Vagina (tissue), 2 donors: Measurements from ENCODE around the gene KIF2A. TPM values are rescaled to one million over a fixed set of nuclear protein-coding genes. Genes with fewer than 3 reads are reported as not detected.

Experiments used
- DNase-seq, 2 donors: peaks; one replicate each; pipeline ENCODE4 v3.0.0-alpha.2; 2017; ENCODE audit errors: extremely low spot score in 2 of 2
- H3K27ac ChIP-seq: fragments of 200-600 bp; sonication (generic); one replicate; pipeline ENCODE4 v1.5.1; 2019
- H3K27me3 ChIP-seq: fragments of 200-600 bp; sonication (generic); one replicate; pipeline ENCODE4 v1.5.1; 2019
- H3K36me3 ChIP-seq, 2 donors: fragments of 200-600 bp; sonication (generic); one replicate each; pipeline ENCODE4 v1.5.1; 2017 to 2019
- H3K4me1 ChIP-seq: fragments of 200-600 bp; sonication (generic); one replicate; pipeline ENCODE4 v1.5.1; 2019
- H3K4me3 ChIP-seq, 2 donors: fragments of 200-600 bp; sonication (generic); 1 replicate in 1 of 2; 2 replicates in 1 of 2; pipeline ENCODE4 v1.5.1; 2016 to 2019
- H3K9me3 ChIP-seq: fragments of 200-600 bp; sonication (generic); one replicate; pipeline ENCODE4 v1.5.1; 2019
- CTCF ChIP-seq, 3 experiments: fragments of 450-650 bp in 2 of 3; fragments of 200-600 bp in 1 of 3; sonication (generic) in 1 of 3; IDR thresholded peaks; one replicate each; pipeline ENCODE4 v1.5.1; 2017 to 2019; ENCODE audit warnings: antibody characterized with exemption in 3 of 3, mild to moderate bottlenecking in 2 of 3, moderate library complexity in 2 of 3
- POLR2A ChIP-seq, 2 donors: fragments of 450-650 bp; IDR thresholded peaks; one replicate each; pipeline ENCODE4 v1.6.1; 2017; ENCODE audit warnings: antibody characterized with exemption in 2 of 2, mild to moderate bottlenecking in 2 of 2, moderate library complexity in 2 of 2
- POLR2AphosphoS5 ChIP-seq, 2 donors: sonication (generic); formaldehyde crosslinking; IDR thresholded peaks; one replicate each; pipeline ENCODE4 v1.9.0; 2017; ENCODE audit warnings: antibody characterized with exemption in 2 of 2, mild to moderate bottlenecking in 2 of 2, low read depth in 1 of 2; ENCODE audit not compliant: insufficient read depth in 1 of 2
- intact Hi-C: fragments of 100-400 bp; cut with DNase I; formaldehyde crosslinking; loops from one replicate; pipeline ENCODE4 v1.15.1; 2023
- total RNA-seq: library from RNA; depleted of rRNA; stranded (reverse); fragments of >200 nt; gene quantifications from one replicate; pipeline ENCODE4 v1.2.3, GENCODE V29; 2016

KIF2A gene
- total RNA-seq, 1 donor from 2014 or later = 30.2 TPM

- DNase-seq = no peak
- H3K4me1 ChIP-seq = peaks cover 15% of the 10 kb centered on the region
- no peak overlapping the region for H3K4me3 ChIP-seq
- peaks cover 0 to 33% of the 10 kb centered on the region in 2 donors for H3K36me3 ChIP-seq
- TF ChIP-seq POLR2AphosphoS5 (IDR thresholded peaks at IDR 0.05; ENCODE audit: insufficient read depth in 1 of 2, low read depth in 1 of 2) = peak in 1 of 2 donors; percentile 62
- TF ChIP-seq CTCF (IDR thresholded peaks at IDR 0.05) = no peak
- no peak for TF ChIP-seq POLR2A (IDR thresholded peaks at IDR 0.05)
- no peaks in the 10 kb centered on the region for H3K27me3 ChIP-seq
- H3K9me3 ChIP-seq = no peaks in the 10 kb centered on the region
- intact Hi-C loops = no loop called here
- peak overlapping the region; percentile 16 for H3K27ac ChIP-seq
Observed at GRCh38 chr5:62385131-62385530, 79.1 kb downstream of the KIF2A start.

GRCh38 chr5:62385816-62386400 lies 79.9 kb downstream of the KIF2A start:
- Histone ChIP-seq H3K4me1 (peaks cover 15% of the 10 kb centered on the region), H3K9me3 (no peaks in the 10 kb centered on the region), H3K4me3 (no peak overlapping the region), H3K27me3 (no peaks in the 10 kb centered on the region), H3K36me3 (peaks cover 0 to 39% of the 10 kb centered on the region in 2 donors), H3K27ac (peak overlapping the region; percentile 31)
- no peak for DNase-seq
- TF ChIP-seq CTCF (IDR thresholded peaks at IDR 0.05) = no peak
- no peak for TF ChIP-seq POLR2AphosphoS5 (IDR thresholded peaks at IDR 0.05; ENCODE audit: insufficient read depth in 1 of 2, low read depth in 1 of 2)
- no peak for TF ChIP-seq POLR2A (IDR thresholded peaks at IDR 0.05)
- intact Hi-C loops = no loop called here

- Histone ChIP-seq H3K4me1 (peaks cover 15% of the 10 kb centered on the region), H3K9me3 (no peaks in the 10 kb centered on the region), H3K27me3 (no peaks in the 10 kb centered on the region), H3K27ac (peak overlapping the region; percentile 31), H3K4me3 (no peak overlapping the region), H3K36me3 (peaks cover 0 to 42% of the 10 kb centered on the region in 2 donors)
- DNase-seq = no peak
- intact Hi-C loops = no loop called here
- no peak for TF ChIP-seq POLR2AphosphoS5 (IDR thresholded peaks at IDR 0.05; ENCODE audit: insufficient read depth in 1 of 2, low read depth in 1 of 2)
- no peak for TF ChIP-seq CTCF (IDR thresholded peaks at IDR 0.05)
- no peak for TF ChIP-seq POLR2A (IDR thresholded peaks at IDR 0.05)
Observed at GRCh38 chr5:62386824-62387223, 80.8 kb downstream of the KIF2A start.

- Histone ChIP-seq H3K4me1 (no peaks in the 10 kb centered on the region), H3K9me3 (no peaks in the 10 kb centered on the region), H3K4me3 (no peak overlapping the region), H3K27ac (no peak overlapping the region), H3K27me3 (no peaks in the 10 kb centered on the region), H3K36me3 (peaks cover 3 to 86% of the 10 kb centered on the region in 2 donors)
- DNase-seq = no peak
- TF ChIP-seq CTCF (IDR thresholded peaks at IDR 0.05) (no peak), POLR2A (IDR thresholded peaks at IDR 0.05) (no peak), POLR2AphosphoS5 (IDR thresholded peaks at IDR 0.05; ENCODE audit: insufficient read depth in 1 of 2, low read depth in 1 of 2) (no peak)
- intact Hi-C loops = no loop called here
Observed at GRCh38 chr5:62395210-62395950, 89.4 kb downstream of the KIF2A start.
